SH-SY5Y (cell line): ENCODE results near the gene TGM3.

Source experiments
- GATA2 ChIP-seq: IDR thresholded peaks from 2 replicates; pipeline ENCODE4 v1.6.1; 2011; ENCODE audit warnings: mild to moderate bottlenecking, low read depth, low read length
- GATA3 ChIP-seq: IDR thresholded peaks from 2 replicates; pipeline ENCODE4 v1.6.1; 2011; ENCODE audit warnings: low read depth, mild to moderate bottlenecking, low read length, moderate library complexity

- no peak for TF ChIP-seq GATA3
- TF ChIP-seq GATA2: no peak
These were observed 31.7 kb upstream of the TGM3 start for GRCh38 chr20:2264118-2264517.
